GM12878 (cell line): ENCODE measurements around the gene CTDP1. TPM values are rescaled to one million over a fixed set of nuclear protein-coding genes. Genes with fewer than 3 reads are reported as not detected.

Experiments used
- BCL3 ChIP-seq: IDR thresholded peaks from 2 replicates; pipeline ENCODE4 v1.6.1; 2011; ENCODE audit warnings: borderline replicate concordance, low read depth, mild to moderate bottlenecking, moderate library complexity, low read length; ENCODE audit not compliant: insufficient read depth, poor library complexity, severe bottlenecking
- CBFB ChIP-seq: IDR thresholded peaks from 2 replicates; pipeline ENCODE4 v1.6.1; 2016; ENCODE audit warnings: antibody characterized with exemption, low read depth
- HDAC2 ChIP-seq: fragments of 200-600 bp; sonication (generic); IDR thresholded peaks from 2 replicates; pipeline ENCODE4 v1.6.1; 2017
- IRF5 ChIP-seq: fragments of 450-650 bp; IDR thresholded peaks from 2 replicates; pipeline ENCODE4 v1.6.1; 2017; ENCODE audit warnings: borderline replicate concordance
- POLR2AphosphoS2 ChIP-seq: IDR thresholded peaks from 2 replicates; pipeline ENCODE4 v1.6.1; 2011; ENCODE audit warnings: low read depth, mild to moderate bottlenecking, low read length, improper control_type of control experiment, moderate library complexity
- RELA ChIP-seq: fragments of 450-650 bp; IDR thresholded peaks from 2 replicates; pipeline ENCODE4 v1.8.0; 2014; ENCODE audit warnings: borderline replicate concordance; ENCODE audit not compliant: partially characterized antibody
- SIN3A ChIP-seq: IDR thresholded peaks from 2 replicates; pipeline ENCODE4 v1.6.1; 2012; ENCODE audit warnings: low read depth, low read length, improper control_type of control experiment
- SKIL ChIP-seq: fragments of 450-650 bp; IDR thresholded peaks from 2 replicates; pipeline ENCODE4 v1.6.1; 2017; ENCODE audit warnings: mild to moderate bottlenecking, low read depth, inconsistent platforms; ENCODE audit not compliant: poor library complexity, severe bottlenecking
- SMC3 ChIP-seq: IDR thresholded peaks from 2 replicates; pipeline ENCODE4 v1.6.1; 2011; ENCODE audit warnings: low read length, improper control_type of control experiment, borderline replicate concordance
- polyA plus RNA-seq, 11 experiments: library from polyadenylated mRNA; depleted of rRNA in 4 of 11; unstranded in 6 of 11; stranded (reverse) in 5 of 11; fragments of >200 nt; fragmentation: Nextera tagmentation in 4 of 11; fragmentation: Illumina TruSeq in 1 of 11; extraction: Ambion mirVana in 4 of 11; extraction: Trizol in 1 of 11; gene quantifications; 1 replicate in 1 of 11; 2 replicates in 10 of 11; pipeline versions ENCODE4 v1.2.1 to v1.2.3, GENCODE V29; 2011 to 2016; ENCODE audit warnings: inconsistent platforms in 2 of 11, missing spikeins in 2 of 11, low read depth in 1 of 11
- total RNA-seq, 4 experiments: library from RNA; depleted of rRNA in 3 of 4; stranded (reverse); fragments of >200 nt in 3 of 4; fragmentation: Illumina TruSeq in 1 of 4; extraction: Trizol in 1 of 4; gene quantifications; 2 replicates each; pipeline versions ENCODE4 v1.2.1 to v1.2.3, GENCODE V29; 2013 to 2021

The CTDP1 gene
- total and polyA plus RNA-seq, 10 of the 15 experiments (the other 5 are each of a cell fraction or from before 2014, with no cell fraction given): 0.32 to 31.3 (median 8.8) TPM

GRCh38 chr18:79795446-79795845 lies 115.8 kb downstream of the CTDP1 start (continued):
- TF ChIP-seq BCL3 (no peak), POLR2AphosphoS2 (no peak), SIN3A (no peak), SMC3 (no peak), HDAC2 (no peak), SKIL (no peak), IRF5 (no peak), CBFB (no peak), RELA (no peak)
